HG02884 (cell line): ENCODE measurements around the gene NME2.
A peak's percentile ranks its signal among the peaks of the same experiment; 100 is the strongest.
"Not testable (repeated sequence)": the region's sequence is repeated elsewhere in the genome, so short reads cannot be mapped to it uniquely, and the experiment has no call there.

Source experiments
- ATAC-seq: cut with Tn5 transposase; IDR thresholded peaks from one replicate; pipeline ENCODE4 v1.9.1; 2021; ENCODE audit warnings: mild to moderate bottlenecking, moderate library complexity; ENCODE audit not compliant: unreplicated experiment

The NME2 gene

GRCh38 chr17:51152766-51153209 lies 13.4 kb upstream of the NME2 start:
- no peak for ATAC-seq

GRCh38 chr17:51153210-51154072 lies 12.8 kb upstream of the NME2 start, which contains the start of gene NME1:
TSS of gene NME1 (plus strand) at chr17:51153559. CDS start at chr17:51155655, 2,096 bp downstream.
- ATAC-seq = peak; percentile 80

GRCh38 chr17:51154176-51154575 lies 12.0 kb upstream of the NME2 start:
- ATAC-seq = no peak

- ATAC-seq = no peak
These were observed 10.8 kb upstream of the NME2 start for GRCh38 chr17:51155416-51155815.

GRCh38 chr17:51159604-51160003 lies 6.6 kb upstream of the NME2 start:
- ATAC-seq = no peak

- no peak for ATAC-seq
These were observed 4.7 kb upstream of the NME2 start for GRCh38 chr17:51161541-51161940.

- no peak for ATAC-seq
These were observed 1.1 kb upstream of the NME2 start for GRCh38 chr17:51164911-51165679.

- peak; percentile 28 for ATAC-seq
These were observed 472 bp upstream of the NME2 start for GRCh38 chr17:51165680-51166197.

GRCh38 chr17:51166987-51167931 lies 1.0 kb downstream of the NME2 start:
- ATAC-seq = peak; percentile 26

GRCh38 chr17:51169340-51169739 lies 3.1 kb downstream of the NME2 start:
- no peak for ATAC-seq

GRCh38 chr17:51170736-51171135 lies 4.5 kb downstream of the NME2 start:
- ATAC-seq = no peak

- ATAC-seq = not testable (repeated sequence)
These were observed 5.8 kb downstream of the NME2 start for GRCh38 chr17:51172030-51172429.

GRCh38 chr17:51180486-51180885 lies 14.3 kb downstream of the NME2 start:
- ATAC-seq = no peak

- no peak for ATAC-seq
These were observed 17.9 kb downstream of the NME2 start for GRCh38 chr17:51184124-51184523.

GRCh38 chr17:51185763-51186332 lies 19.6 kb downstream of the NME2 start:
- ATAC-seq = no peak

- no peak for ATAC-seq
These were observed 22.1 kb downstream of the NME2 start for GRCh38 chr17:51188271-51188833.

GRCh38 chr17:51189162-51189561 lies 23.0 kb downstream of the NME2 start:
- no peak for ATAC-seq

GRCh38 chr17:51189628-51190027 lies 23.4 kb downstream of the NME2 start:
- no peak for ATAC-seq

- no peak for ATAC-seq
These were observed 25.7 kb downstream of the NME2 start for GRCh38 chr17:51191895-51192294.

GRCh38 chr17:51197754-51198153 lies 31.5 kb downstream of the NME2 start:
- ATAC-seq = no peak
